CD4-positive, alpha-beta T cell (primary cell): ENCODE results near the gene GRK5. TPM values are rescaled to one million over a fixed set of nuclear protein-coding genes. Genes with fewer than 3 reads are reported as not detected.

Experiments used
- ATAC-seq: fragments of 200-7000 bp; cut with Tn5 transposase; one replicate; pipeline ENCODE4 v1.10.0; 2022; ENCODE audit warnings: mild to moderate bottlenecking; ENCODE audit not compliant: poor library complexity
- CTCF ChIA-PET: fragments of 350-600 bp; sonication (Branson Sonifier 250); formaldehyde crosslinking; loops from one replicate; lab custom pipeline; 2021; ENCODE audit warnings: antibody characterized with exemption, inconsistent platforms; lab: Charles Lee
- POLR2A ChIA-PET: fragments of 350-600 bp; sonication (Branson Sonifier 250); formaldehyde crosslinking; loops from one replicate; lab custom pipeline; 2021; ENCODE audit warnings: antibody characterized with exemption, inconsistent platforms; lab: Charles Lee
- DNase-seq, 14 experiments: peaks; one replicate each; pipeline ENCODE4 v3.0.0-alpha.2; 2013 to 2020; ENCODE audit warnings: mixed read lengths in 2 of 14
- H3K27ac ChIP-seq, 2 donors: one replicate each; pipeline versions ENCODE4 v1.5.1 to v1.7.0; 2013; ENCODE audit warnings: low read length in 2 of 2, low read depth in 1 of 2, mild to moderate bottlenecking in 1 of 2
- H3K27me3 ChIP-seq, 2 experiments: 1 replicate in 1 of 2; 2 replicates in 1 of 2; pipeline versions ENCODE4 v1.6.1 to v1.7.0; 2013; ENCODE audit warnings: low read length in 2 of 2, control low read depth in 1 of 2, mild to moderate bottlenecking in 1 of 2, moderate library complexity in 1 of 2; ENCODE audit not compliant: insufficient read depth in 2 of 2, control insufficient read depth in 1 of 2
- H3K36me3 ChIP-seq: one replicate; pipeline ENCODE4 v1.6.1; 2013; ENCODE audit warnings: low read length, control low read depth; ENCODE audit not compliant: insufficient read depth
- H3K4me1 ChIP-seq: one replicate; pipeline ENCODE4 v1.6.1; 2013; ENCODE audit warnings: low read length, control low read depth; ENCODE audit not compliant: insufficient read depth
- H3K4me3 ChIP-seq: one replicate; pipeline ENCODE4 v1.5.1; 2013; ENCODE audit warnings: mild to moderate bottlenecking, low read length, moderate library complexity
- H3K9me3 ChIP-seq, 2 experiments: 1 replicate in 1 of 2; 2 replicates in 1 of 2; pipeline versions ENCODE4 v1.6.1 to v1.7.0; 2013; ENCODE audit warnings: low read length in 2 of 2, mild to moderate bottlenecking in 2 of 2, control low read depth in 1 of 2, moderate library complexity in 1 of 2; ENCODE audit not compliant: control insufficient read depth in 1 of 2, insufficient read depth in 1 of 2
- H3K27ac Mint-ChIP-seq: one replicate; pipeline ENCODE4 v1.8.0; 2020; ENCODE audit warnings: mixed read lengths
- H3K27me3 Mint-ChIP-seq: one replicate; pipeline ENCODE4 v1.8.0; 2021; ENCODE audit warnings: mixed read lengths
- H3K36me3 Mint-ChIP-seq: one replicate; pipeline ENCODE4 v1.8.0; 2021; ENCODE audit warnings: low read depth, mixed read lengths
- H3K4me1 Mint-ChIP-seq: one replicate; pipeline ENCODE4 v1.8.0; 2021; ENCODE audit warnings: low read depth, mixed read lengths
- H3K4me3 Mint-ChIP-seq: one replicate; pipeline ENCODE4 v1.8.0; 2020; ENCODE audit warnings: mild to moderate bottlenecking, mixed read lengths
- H3K9me3 Mint-ChIP-seq: one replicate; pipeline ENCODE4 v1.8.0; 2020; ENCODE audit warnings: mixed read lengths
- CTCF ChIP-seq: fragments of 200-600 bp; IDR thresholded peaks from one replicate; pipeline ENCODE4 v1.8.0; 2022; ENCODE audit warnings: antibody characterized with exemption, mild to moderate bottlenecking
- intact Hi-C, 2 experiments: fragments of 100-400 bp; cut with DNase I in 1 of 2; cut with micrococcal nuclease in 1 of 2; formaldehyde crosslinking; loops; one replicate each; pipeline versions ENCODE4 v1.15.1 to v1.9.0; 2023 to 2025; cut with DNase I, micrococcal nuclease
- total RNA-seq, 174 experiments: library from RNA in 2 of 174; stranded (reverse) in 2 of 174; gene quantifications; one replicate each; pipeline ENCODE4 v1.2.3 and lab custom pipeline; 2021 to 2026

The GRK5 gene
- total RNA-seq, 2 experiments from 2014 or later, result 19.2 to 20.8 TPM

- CTCF ChIA-PET, result interaction anchor here (0.6 to 4.2 kb wide), 51 partner anchors 8 to 442 kb away, joined by 3 to 46 read pairs (median 4); partner anchors contain the start of genes RGS10 and SFXN4
- no peaks in the 10 kb centered on the region for H3K27me3 ChIP-seq
- peaks cover 35% of the 10 kb centered on the region for H3K4me1 ChIP-seq
- peak overlapping the region; percentile 70 to 78 for H3K27ac ChIP-seq
- Mint-ChIP-seq H3K9me3 (no peaks in the 10 kb centered on the region), H3K27me3 (no peaks in the 10 kb centered on the region), H3K4me1 (peaks cover 41% of the 10 kb centered on the region), H3K27ac (peak overlapping the region; percentile 89), H3K36me3 (peaks cover 14% of the 10 kb centered on the region), H3K4me3 (peak overlapping the region; percentile 97)
- peak; percentile 46 to 87 (median 62) for DNase-seq
- intact Hi-C loops, result loop anchor here (1.0 to 10.0 kb wide), 11 partner anchors 28 to 648 kb away; partner anchors contain the start of genes PRDX3 (in 2 of the 2), RGS10 (in 1 of the 2), SFXN4 (in 1 of the 2) and TIAL1 (in 1 of the 2)
- POLR2A ChIA-PET, result interaction anchor here (0.6 to 6.6 kb wide), 32 partner anchors 8 to 666 kb away, joined by 3 to 63 read pairs (median 5); partner anchors contain the start of genes BAG3, CACUL1, DENND10 and INPP5F
- ATAC-seq, result peak; percentile 36
- H3K4me3 ChIP-seq, result peak overlapping the region; percentile 45
- H3K9me3 ChIP-seq, result no peaks in the 10 kb centered on the region
- H3K36me3 ChIP-seq, result no peaks in the 10 kb centered on the region
- TF ChIP-seq CTCF, result peak; percentile 61
Observed at GRCh38 chr10:119206603-119207365, 587 bp upstream of the GRK5 start.

- POLR2A ChIA-PET, result interaction anchor here (0.6 to 6.6 kb wide), 24 partner anchors 8 to 665 kb away, joined by 3 to 63 read pairs (median 6); partner anchors contain the start of genes CACUL1, DENND10, INPP5F and MCMBP
- intact Hi-C loops, result loop anchor here (1.0 to 10.0 kb wide), 9 partner anchors 29 to 647 kb away; partner anchors contain the start of genes PRDX3 (in 2 of the 2), RGS10 (in 1 of the 2), SFXN4 (in 1 of the 2) and TIAL1 (in 1 of the 2)
- peak in 12 of 14 experiments; percentile 19 to 65 (median 25) for DNase-seq
- CTCF ChIA-PET, result interaction anchor here (0.7 to 4.2 kb wide), 19 partner anchors 9 to 436 kb away, joined by 3 to 46 read pairs (median 8); no protein-coding TSS in a partner anchor
- Mint-ChIP-seq H3K9me3 (no peaks in the 10 kb centered on the region), H3K27me3 (no peaks in the 10 kb centered on the region), H3K4me1 (peaks cover 52% of the 10 kb centered on the region), H3K27ac (peak overlapping the region; percentile 82), H3K4me3 (peak overlapping the region; percentile 99), H3K36me3 (peaks cover 14% of the 10 kb centered on the region)
- H3K9me3 ChIP-seq, result no peaks in the 10 kb centered on the region
- peak overlapping the region in 1 of 2 donors; percentile 88 for H3K27ac ChIP-seq
- no peak for TF ChIP-seq CTCF
- no peak for ATAC-seq
- H3K4me1 ChIP-seq, result peaks cover 46% of the 10 kb centered on the region
- H3K4me3 ChIP-seq, result peak overlapping the region; percentile 68
- H3K27me3 ChIP-seq, result no peaks in the 10 kb centered on the region
- no peaks in the 10 kb centered on the region for H3K36me3 ChIP-seq
Observed at GRCh38 chr10:119207713-119208552, 562 bp downstream of the GRK5 start.

- Histone ChIP-seq H3K27ac (peak overlapping the region in 1 of 2 donors; percentile 88), H3K9me3 (no peaks in the 10 kb centered on the region), H3K4me3 (peak overlapping the region; percentile 68), H3K36me3 (no peaks in the 10 kb centered on the region), H3K4me1 (peaks cover 50% of the 10 kb centered on the region), H3K27me3 (no peaks in the 10 kb centered on the region)
- DNase-seq (peak in 2 of 14 experiments; percentile 28 to 42), ATAC-seq (no peak)
- ChIA-PET CTCF (interaction anchor here (0.7 to 2.6 kb wide), 8 partner anchors 10 to 217 kb away, joined by 3 to 14 read pairs (median 7); no protein-coding TSS in a partner anchor), POLR2A (interaction anchor here (0.6 to 6.6 kb wide), 5 partner anchors 61 to 97 kb away, joined by 3 to 63 read pairs (median 9); no protein-coding TSS in a partner anchor)
- Mint-ChIP-seq H3K4me1 (peaks cover 57% of the 10 kb centered on the region), H3K27me3 (no peaks in the 10 kb centered on the region), H3K9me3 (no peaks in the 10 kb centered on the region), H3K27ac (peak overlapping the region; percentile 82), H3K4me3 (peak overlapping the region; percentile 99), H3K36me3 (peaks cover 14% of the 10 kb centered on the region)
- intact Hi-C loops, result loop anchor here (5.0 to 10.0 kb wide), 5 partner anchors 34 to 646 kb away; partner anchors contain the start of gene TIAL1 (in 1 of the 2)
- no peak for TF ChIP-seq CTCF
Observed at GRCh38 chr10:119208553-119208940, 1.2 kb downstream of the GRK5 start.
